Measurements from ENCODE around the gene KRTAP4-8.
"Not testable (repeated sequence)": the region's sequence is repeated elsewhere in the genome, so short reads cannot be mapped to it uniquely, and the experiment has no call there.

KRTAP4-8 gene

GRCh38 chr17:41063449-41063848 lies 34.5 kb downstream of the KRTAP4-8 start:
- Histone ChIP-seq H3K9me3 (ENCODE audit: control insufficient read depth, low read length) (no peaks in the 10 kb centered on the region), H3K36me3 (ENCODE audit: control insufficient read depth, insufficient read depth, low read length) (no peaks in the 10 kb centered on the region), H3K4me1 (ENCODE audit: control insufficient read depth, insufficient read depth, low read length, poor library complexity, severe bottlenecking) (peaks cover 11% of the 10 kb centered on the region), H3K4me3 (ENCODE audit: extremely low read depth, insufficient read depth, low read length, poor library complexity, severe bottlenecking) (no peak overlapping the region), H3K27ac (ENCODE audit: low read depth, low read length, severe bottlenecking) (no peak overlapping the region)
- no CpG with 5 or more reads among the region's 4 CpGs for WGBS, 2 experiments (ENCODE audit: insufficient coverage in 2 of 2)

DNA sequence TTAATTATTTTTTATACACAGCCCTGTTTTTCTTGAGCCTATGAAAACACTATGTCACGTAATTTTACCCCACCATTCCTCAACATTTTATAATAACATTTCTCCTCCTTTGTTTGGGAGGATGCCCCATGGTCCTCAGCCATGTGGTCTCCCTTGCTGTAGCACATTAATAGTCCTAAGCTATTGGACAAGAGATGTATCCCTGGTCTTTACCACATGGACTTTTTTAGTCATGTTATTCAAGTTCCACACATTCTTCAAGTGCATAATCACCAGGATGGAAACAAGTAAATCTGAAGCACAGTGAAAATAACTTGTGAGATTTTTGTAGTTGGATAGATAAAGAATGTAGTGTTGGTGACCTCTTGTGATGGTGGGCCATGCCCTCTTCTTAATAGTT lies 36.0 kb downstream of the KRTAP4-8 start:
- no peaks in the 10 kb centered on the region for H3K36me3 ChIP-seq (ENCODE audit: control insufficient read depth, insufficient read depth, low read length)
- H3K27ac ChIP-seq (ENCODE audit: low read depth, low read length, severe bottlenecking): peak overlapping the region; percentile 58
- H3K4me1 ChIP-seq (ENCODE audit: control insufficient read depth, insufficient read depth, low read length, poor library complexity, severe bottlenecking): peaks cover 11% of the 10 kb centered on the region
- no peak overlapping the region for H3K4me3 ChIP-seq (ENCODE audit: extremely low read depth, insufficient read depth, low read length, poor library complexity, severe bottlenecking)
- 89% methylated on average over 1 of the region's 1 CpG; no CpG with 5 or more reads in 1 of the 2 experiments for WGBS, 2 experiments (ENCODE audit: insufficient coverage in 2 of 2)
- peaks cover 5% of the 10 kb centered on the region for H3K9me3 ChIP-seq (ENCODE audit: control insufficient read depth, low read length)

DNA sequence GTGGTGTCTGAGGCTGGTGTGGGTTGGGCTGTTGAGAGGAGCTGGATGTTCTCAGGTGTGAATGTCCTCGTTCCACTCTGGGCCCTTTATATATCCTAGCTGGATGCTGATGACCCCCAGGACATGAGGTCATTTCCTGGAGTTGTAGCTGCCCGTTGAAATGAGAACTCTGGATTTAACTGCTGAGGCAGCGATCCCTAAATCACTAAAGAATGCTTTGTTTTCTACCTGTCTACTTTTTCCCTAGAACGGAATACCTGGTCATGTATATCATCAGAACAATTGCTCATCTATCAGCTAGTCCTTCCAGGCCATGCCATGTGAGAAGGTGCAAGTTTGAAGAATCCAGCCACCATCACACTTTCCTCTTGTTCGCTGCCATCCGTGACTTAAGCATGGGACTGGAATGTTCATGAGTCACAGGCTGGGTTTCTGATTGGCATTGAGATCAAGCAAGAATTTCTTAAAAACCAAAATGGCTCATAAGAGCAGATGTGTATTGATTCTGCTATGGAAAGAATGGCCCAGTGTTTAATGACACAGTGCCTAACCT lies 37.8 kb downstream of the KRTAP4-8 start, which contains the start of gene KRTAP2-3:
Gene KRTAP2-3, minus strand, starts transcription at position 63 of the 553 bp plus-strand sequence. CDS start 64 bp downstream, outside the sequence.
- Histone ChIP-seq H3K4me3 (ENCODE audit: extremely low read depth, insufficient read depth, low read length, poor library complexity, severe bottlenecking) (no peak within 1 kb of the TSS), H3K36me3 (ENCODE audit: control insufficient read depth, insufficient read depth, low read length) (no peaks in the 10 kb centered on the region)

GRCh38 chr17:41059276-41060051 lies 38.5 kb downstream of the KRTAP4-8 start:
- H3K27ac ChIP-seq (ENCODE audit: low read depth, low read length, severe bottlenecking): peak overlapping the region; percentile 63
- H3K4me1 ChIP-seq (ENCODE audit: control insufficient read depth, insufficient read depth, low read length, poor library complexity, severe bottlenecking): peaks cover 11% of the 10 kb centered on the region
- peaks cover 11% of the 10 kb centered on the region for H3K9me3 ChIP-seq (ENCODE audit: control insufficient read depth, low read length)
- 72 to 77% methylated on average over 4 to 5 of the region's 31 CpGs for WGBS, 2 experiments (ENCODE audit: insufficient coverage in 2 of 2)
- H3K36me3 ChIP-seq (ENCODE audit: control insufficient read depth, insufficient read depth, low read length); H3K4me3 ChIP-seq (ENCODE audit: extremely low read depth, insufficient read depth, low read length, poor library complexity, severe bottlenecking): not testable (repeated sequence)

More for the DNA sequence above, 37.8 kb downstream of the KRTAP4-8 start, which contains the start of gene KRTAP2-3:
- 83 to 87% methylated on average over 2 to 6 of the region's 6 CpGs for WGBS, 2 experiments (ENCODE audit: insufficient coverage in 2 of 2)
- H3K4me1 ChIP-seq (ENCODE audit: control insufficient read depth, insufficient read depth, low read length, poor library complexity, severe bottlenecking): peaks cover 11% of the 10 kb centered on the region
- peak within 1 kb of the TSS; percentile 63 for H3K27ac ChIP-seq (ENCODE audit: low read depth, low read length, severe bottlenecking)
- peaks cover 11% of the 10 kb centered on the region for H3K9me3 ChIP-seq (ENCODE audit: control insufficient read depth, low read length)

GRCh38 chr17:41058741-41059140 lies 39.2 kb downstream of the KRTAP4-8 start:
- H3K4me3 ChIP-seq (ENCODE audit: extremely low read depth, insufficient read depth, low read length, poor library complexity, severe bottlenecking): no peak overlapping the region

GRCh38 chr17:41057547-41057946 lies 40.4 kb downstream of the KRTAP4-8 start:
- Histone ChIP-seq H3K4me3 (ENCODE audit: extremely low read depth, insufficient read depth, low read length, poor library complexity, severe bottlenecking) (no peak overlapping the region), H3K9me3 (ENCODE audit: control insufficient read depth, low read length) (peaks cover 17% of the 10 kb centered on the region), H3K36me3 (ENCODE audit: control insufficient read depth, insufficient read depth, low read length) (no peaks in the 10 kb centered on the region), H3K4me1 (ENCODE audit: control insufficient read depth, insufficient read depth, low read length, poor library complexity, severe bottlenecking) (peaks cover 11% of the 10 kb centered on the region), H3K27ac (ENCODE audit: low read depth, low read length, severe bottlenecking) (no peak overlapping the region)
- WGBS, 2 experiments (ENCODE audit: insufficient coverage in 2 of 2): 100% methylated on average over 1 of the region's 1 CpG; no CpG with 5 or more reads in 1 of the 2 experiments

More at GRCh38 chr17:41058741-41059140, 39.2 kb downstream of the KRTAP4-8 start:
- no peaks in the 10 kb centered on the region for H3K36me3 ChIP-seq (ENCODE audit: control insufficient read depth, insufficient read depth, low read length)
- peaks cover 11% of the 10 kb centered on the region for H3K9me3 ChIP-seq (ENCODE audit: control insufficient read depth, low read length)
- no peak overlapping the region for H3K27ac ChIP-seq (ENCODE audit: low read depth, low read length, severe bottlenecking)
- 100% methylated on average over 1 of the region's 5 CpGs; no CpG with 5 or more reads in 1 of the 2 experiments for WGBS, 2 experiments (ENCODE audit: insufficient coverage in 2 of 2)
- H3K4me1 ChIP-seq (ENCODE audit: control insufficient read depth, insufficient read depth, low read length, poor library complexity, severe bottlenecking): peaks cover 11% of the 10 kb centered on the region

GRCh38 chr17:41055130-41055529 lies 42.8 kb downstream of the KRTAP4-8 start, which contains the start of gene KRTAP2-2:
KRTAP2-2 (minus strand) TSS chr17:41055230; CDS start chr17:41055211, 19 bp downstream.
- H3K36me3 ChIP-seq (ENCODE audit: control insufficient read depth, insufficient read depth, low read length); H3K4me1 ChIP-seq (ENCODE audit: control insufficient read depth, insufficient read depth, low read length, poor library complexity, severe bottlenecking); H3K27ac ChIP-seq (ENCODE audit: low read depth, low read length, severe bottlenecking); H3K4me3 ChIP-seq (ENCODE audit: extremely low read depth, insufficient read depth, low read length, poor library complexity, severe bottlenecking): not testable (repeated sequence)
- no CpG with 5 or more reads among the region's 6 CpGs for WGBS, 2 experiments (ENCODE audit: insufficient coverage in 2 of 2)
- peaks cover 17% of the 10 kb centered on the region for H3K9me3 ChIP-seq (ENCODE audit: control insufficient read depth, low read length)

DNA sequence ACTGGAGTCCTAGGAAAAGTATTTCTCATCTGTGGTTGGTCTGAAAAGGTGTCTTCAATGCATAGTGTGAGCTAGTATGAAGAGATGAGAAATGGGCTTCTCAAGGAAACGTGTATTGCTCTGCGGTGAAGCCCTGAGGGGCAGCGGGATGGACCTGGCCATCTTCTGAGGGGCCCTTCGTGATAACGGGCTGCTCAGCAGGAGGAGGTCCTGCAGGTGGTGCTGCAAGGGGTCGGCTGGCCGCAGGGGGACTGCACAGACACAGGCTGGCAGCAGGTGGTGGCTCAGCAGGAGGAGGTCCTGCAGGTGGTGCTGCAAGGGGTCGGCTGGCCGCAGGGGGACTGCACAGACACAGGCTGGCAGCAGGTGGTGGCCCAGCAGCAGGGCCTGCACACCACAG lies 43.4 kb downstream of the KRTAP4-8 start:
- not testable (repeated sequence) for H3K4me3 ChIP-seq (ENCODE audit: extremely low read depth, insufficient read depth, low read length, poor library complexity, severe bottlenecking); H3K4me1 ChIP-seq (ENCODE audit: control insufficient read depth, insufficient read depth, low read length, poor library complexity, severe bottlenecking); H3K36me3 ChIP-seq (ENCODE audit: control insufficient read depth, insufficient read depth, low read length); H3K27ac ChIP-seq (ENCODE audit: low read depth, low read length, severe bottlenecking)
- H3K9me3 ChIP-seq (ENCODE audit: control insufficient read depth, low read length): peaks cover 17% of the 10 kb centered on the region
- 92 to 96% methylated on average over 3 to 5 of the region's 9 CpGs for WGBS, 2 experiments (ENCODE audit: insufficient coverage in 2 of 2)

DNA sequence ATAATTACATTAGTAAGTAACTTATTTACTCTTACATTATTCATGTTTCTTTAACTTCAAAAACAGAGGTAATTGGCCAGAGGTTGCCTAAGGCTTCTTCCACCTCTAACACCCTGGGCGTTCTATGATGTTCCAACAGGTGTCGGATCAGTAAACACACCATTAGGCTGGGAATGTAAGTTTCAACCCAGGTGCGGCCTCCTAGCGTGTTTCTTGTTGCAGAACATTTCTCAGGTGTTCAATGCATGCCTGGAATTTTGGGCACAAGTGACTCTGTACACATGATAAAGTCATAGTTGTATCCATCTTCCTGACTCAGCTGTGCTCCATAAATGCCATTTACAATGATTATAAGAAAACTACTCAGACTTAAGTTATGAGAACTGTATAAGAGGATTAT lies 43.9 kb downstream of the KRTAP4-8 start:
- Histone ChIP-seq H3K27ac (ENCODE audit: low read depth, low read length, severe bottlenecking) (no peak overlapping the region), H3K9me3 (ENCODE audit: control insufficient read depth, low read length) (peaks cover 17% of the 10 kb centered on the region), H3K36me3 (ENCODE audit: control insufficient read depth, insufficient read depth, low read length) (no peaks in the 10 kb centered on the region), H3K4me3 (ENCODE audit: extremely low read depth, insufficient read depth, low read length, poor library complexity, severe bottlenecking) (no peak overlapping the region), H3K4me1 (ENCODE audit: control insufficient read depth, insufficient read depth, low read length, poor library complexity, severe bottlenecking) (peaks cover 5% of the 10 kb centered on the region)
- WGBS, 2 experiments (ENCODE audit: insufficient coverage in 2 of 2): 84 to 86% methylated on average over 4 of the region's 4 CpGs

- no peak overlapping the region for H3K27ac ChIP-seq (ENCODE audit: low read depth, low read length, severe bottlenecking)
- no peaks in the 10 kb centered on the region for H3K36me3 ChIP-seq (ENCODE audit: control insufficient read depth, insufficient read depth, low read length)
- peaks cover 8% of the 10 kb centered on the region for H3K4me1 ChIP-seq (ENCODE audit: control insufficient read depth, insufficient read depth, low read length, poor library complexity, severe bottlenecking)
- no peak overlapping the region for H3K4me3 ChIP-seq (ENCODE audit: extremely low read depth, insufficient read depth, low read length, poor library complexity, severe bottlenecking)
- H3K9me3 ChIP-seq (ENCODE audit: control insufficient read depth, low read length): peaks cover 17% of the 10 kb centered on the region
Observed at GRCh38 chr17:41052566-41052965, 45.4 kb downstream of the KRTAP4-8 start.

DNA sequence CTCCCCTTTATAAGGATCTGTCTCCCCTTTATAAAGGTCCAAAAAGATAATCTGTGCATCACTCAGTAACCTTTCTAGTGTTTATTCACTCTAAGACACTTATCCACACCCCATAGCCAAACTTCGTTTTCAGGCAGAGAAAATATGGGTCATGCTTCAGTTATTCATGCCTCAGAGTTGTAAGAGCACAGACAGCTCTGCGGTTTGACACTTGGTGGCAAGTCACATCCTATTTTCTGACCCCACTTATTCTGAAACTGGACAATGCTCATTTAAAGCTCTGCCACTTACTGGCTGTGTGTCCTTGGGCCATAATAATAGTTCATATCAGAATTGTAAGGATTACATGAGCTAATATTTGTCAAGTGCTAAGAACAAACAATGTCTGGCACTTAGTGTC lies 48.8 kb downstream of the KRTAP4-8 start:
- peaks cover 5% of the 10 kb centered on the region for H3K9me3 ChIP-seq (ENCODE audit: control insufficient read depth, low read length)
- peaks cover 8% of the 10 kb centered on the region for H3K4me1 ChIP-seq (ENCODE audit: control insufficient read depth, insufficient read depth, low read length, poor library complexity, severe bottlenecking)
- peak overlapping the region; percentile 70 for H3K27ac ChIP-seq (ENCODE audit: low read depth, low read length, severe bottlenecking)
- 81 to 88% methylated on average over 2 of the region's 2 CpGs for WGBS, 2 experiments (ENCODE audit: insufficient coverage in 2 of 2)
- no peak overlapping the region for H3K4me3 ChIP-seq (ENCODE audit: extremely low read depth, insufficient read depth, low read length, poor library complexity, severe bottlenecking)
- no peaks in the 10 kb centered on the region for H3K36me3 ChIP-seq (ENCODE audit: control insufficient read depth, insufficient read depth, low read length)
